ENCODE results near the gene CETP.
A peak's percentile ranks its signal among the peaks of the same experiment; 100 is the strongest.

CETP gene

DNA sequence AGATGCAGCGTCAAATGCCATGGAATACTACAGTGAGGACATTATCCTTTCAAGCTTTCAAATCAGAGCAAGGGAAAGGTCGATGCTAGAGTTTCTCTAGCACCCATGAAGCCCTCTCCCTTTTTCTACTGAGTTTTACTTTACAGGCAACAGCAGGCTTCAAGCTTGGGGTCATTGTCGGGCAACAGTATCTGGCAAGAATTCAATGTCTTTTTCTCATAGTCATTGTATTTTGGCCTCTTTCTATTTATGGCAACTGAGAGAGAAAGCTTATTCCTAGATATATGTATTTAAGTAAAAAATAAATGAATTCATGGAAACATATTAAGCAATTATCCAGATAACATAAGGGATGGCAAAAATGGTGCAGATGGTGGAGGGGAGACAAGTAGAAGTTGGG, 364 bp upstream of the CETP start:
- no peak for DNase-seq (ENCODE audit: extremely low spot score)
- ChIA-PET CTCF (no interaction called here), POLR2A (no interaction called here)
- TF ChIP-seq BHLHE40 (IDR thresholded peaks at IDR 0.05; ENCODE audit: borderline replicate concordance) (no peak), SP1 (IDR thresholded peaks at IDR 0.05) (no peak), FOXA1 (IDR thresholded peaks at IDR 0.05) (no peak), NFRKB (IDR thresholded peaks at IDR 0.05) (no peak), ELF4 (IDR thresholded peaks at IDR 0.05) (no peak), TARDBP (IDR thresholded peaks at IDR 0.05) (no peak)

GRCh38 chr16:56964243-56965148, 2.7 kb downstream of the CETP start:
- CTCF ChIA-PET, result interaction anchor here (0.6 to 2.1 kb wide), 19 partner anchors 8 to 223 kb away, joined by 3 to 15 read pairs (median 4); partner anchors contain the start of gene NLRC5
- peak; percentile 90 for DNase-seq (ENCODE audit: extremely low spot score)
- POLR2A ChIA-PET, result no interaction called here
- TF ChIP-seq TARDBP (IDR thresholded peaks at IDR 0.05), result no peak
- no peak for TF ChIP-seq CTBP1 (IDR thresholded peaks at IDR 0.05; ENCODE audit: borderline replicate concordance)
- TF ChIP-seq SUZ12 (IDR thresholded peaks at IDR 0.05), result no peak
- no peak for TF ChIP-seq NFRKB (IDR thresholded peaks at IDR 0.05)
- no peak for TF ChIP-seq LEF1 (IDR thresholded peaks at IDR 0.05; ENCODE audit: borderline replicate concordance)
- TF ChIP-seq L3MBTL2 (conservative IDR thresholded peaks at IDR 0.05), result no peak
- no peak for TF ChIP-seq FOXK2 (IDR thresholded peaks at IDR 0.05)
- no peak for TF ChIP-seq ZNF384 (IDR thresholded peaks at IDR 0.05)
- no peak for TF ChIP-seq FOXA1 (IDR thresholded peaks at IDR 0.05)
- no peak for TF ChIP-seq SP1 (IDR thresholded peaks at IDR 0.05)
- TF ChIP-seq BHLHE40 (IDR thresholded peaks at IDR 0.05; ENCODE audit: borderline replicate concordance), result no peak
- no peak for TF ChIP-seq ELF4 (IDR thresholded peaks at IDR 0.05)
- TF ChIP-seq FOXM1 (IDR thresholded peaks at IDR 0.05; ENCODE audit: borderline replicate concordance), result no peak
- no peak for TF ChIP-seq PKNOX1 (IDR thresholded peaks at IDR 0.05)
- no peak for TF ChIP-seq HDGF (IDR thresholded peaks at IDR 0.05; ENCODE audit: borderline replicate concordance)
- no peak for TF ChIP-seq ARNT (IDR thresholded peaks at IDR 0.05)

- TF ChIP-seq FOXA1 (IDR thresholded peaks at IDR 0.05) (no peak), ARNT (IDR thresholded peaks at IDR 0.05) (no peak), L3MBTL2 (conservative IDR thresholded peaks at IDR 0.05) (no peak)
- CTCF ChIA-PET, result interaction anchor here (0.6 to 2.1 kb wide), 7 partner anchors 7 to 81 kb away, joined by 3 to 15 read pairs (median 4); no protein-coding TSS in a partner anchor
- POLR2A ChIA-PET, result no interaction called here
- DNase-seq (ENCODE audit: extremely low spot score), result no peak
These were observed 3.7 kb downstream of the CETP start for GRCh38 chr16:56965149-56966092.

- no peak for DNase-seq (ENCODE audit: extremely low spot score)
- ChIA-PET CTCF (interaction anchor here (1.1 to 1.2 kb wide), 2 partner anchors 16 to 80 kb away, joined by 3 to 4 read pairs; no protein-coding TSS in a partner anchor), POLR2A (no interaction called here)
- TF ChIP-seq ZNF384 (IDR thresholded peaks at IDR 0.05), result no peak
- TF ChIP-seq SUZ12 (IDR thresholded peaks at IDR 0.05), result no peak
- no peak for TF ChIP-seq FOXK2 (IDR thresholded peaks at IDR 0.05)
- TF ChIP-seq HDGF (IDR thresholded peaks at IDR 0.05; ENCODE audit: borderline replicate concordance), result no peak
- no peak for TF ChIP-seq BHLHE40 (IDR thresholded peaks at IDR 0.05; ENCODE audit: borderline replicate concordance)
- TF ChIP-seq NFRKB (IDR thresholded peaks at IDR 0.05), result no peak
- no peak for TF ChIP-seq SP1 (IDR thresholded peaks at IDR 0.05)
These were observed 4.3 kb downstream of the CETP start for GRCh38 chr16:56966093-56966475.

DNA sequence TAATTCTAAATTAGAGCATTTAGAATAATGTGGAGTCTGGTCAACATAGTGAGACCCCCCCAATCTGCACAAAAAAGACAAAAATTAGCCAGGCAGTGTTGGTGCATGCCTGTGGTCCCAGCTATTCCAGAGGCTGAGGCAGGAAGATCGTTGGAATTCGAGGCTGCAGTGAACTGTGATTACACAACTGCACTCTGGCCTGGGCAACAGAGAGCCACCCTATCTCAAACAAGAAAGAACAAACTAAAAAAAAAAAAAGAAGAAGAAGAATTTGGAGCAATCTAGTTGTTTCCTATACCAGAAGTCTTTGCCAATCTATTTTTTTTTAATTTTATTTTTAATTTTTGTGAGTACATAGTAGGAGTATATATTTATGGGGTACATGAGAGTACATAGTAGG, 6.0 kb downstream of the CETP start:
- ChIA-PET POLR2A (no interaction called here), CTCF (interaction anchor here (1.4 kb wide), 1 partner anchor 78 kb away, joined by 6 read pairs; no protein-coding TSS in a partner anchor)
- TF ChIP-seq BHLHE40 (IDR thresholded peaks at IDR 0.05; ENCODE audit: borderline replicate concordance), result no peak
- TF ChIP-seq NFRKB (IDR thresholded peaks at IDR 0.05), result no peak
- TF ChIP-seq FOXK2 (IDR thresholded peaks at IDR 0.05), result no peak
- no peak for TF ChIP-seq CTBP1 (IDR thresholded peaks at IDR 0.05; ENCODE audit: borderline replicate concordance)
- no peak for TF ChIP-seq PKNOX1 (IDR thresholded peaks at IDR 0.05)
- TF ChIP-seq SP1 (IDR thresholded peaks at IDR 0.05), result no peak
- no peak for TF ChIP-seq TARDBP (IDR thresholded peaks at IDR 0.05)
- no peak for TF ChIP-seq L3MBTL2 (conservative IDR thresholded peaks at IDR 0.05)
- no peak for TF ChIP-seq ZNF384 (IDR thresholded peaks at IDR 0.05)
- no peak for TF ChIP-seq FOXM1 (IDR thresholded peaks at IDR 0.05; ENCODE audit: borderline replicate concordance)
- TF ChIP-seq SUZ12 (IDR thresholded peaks at IDR 0.05), result no peak
- no peak for TF ChIP-seq LEF1 (IDR thresholded peaks at IDR 0.05; ENCODE audit: borderline replicate concordance)
- TF ChIP-seq FOXA1 (IDR thresholded peaks at IDR 0.05), result no peak
- no peak for TF ChIP-seq ELF4 (IDR thresholded peaks at IDR 0.05)
- TF ChIP-seq ARNT (IDR thresholded peaks at IDR 0.05), result no peak
- TF ChIP-seq HDGF (IDR thresholded peaks at IDR 0.05; ENCODE audit: borderline replicate concordance), result no peak
- DNase-seq (ENCODE audit: extremely low spot score), result no peak

DNA sequence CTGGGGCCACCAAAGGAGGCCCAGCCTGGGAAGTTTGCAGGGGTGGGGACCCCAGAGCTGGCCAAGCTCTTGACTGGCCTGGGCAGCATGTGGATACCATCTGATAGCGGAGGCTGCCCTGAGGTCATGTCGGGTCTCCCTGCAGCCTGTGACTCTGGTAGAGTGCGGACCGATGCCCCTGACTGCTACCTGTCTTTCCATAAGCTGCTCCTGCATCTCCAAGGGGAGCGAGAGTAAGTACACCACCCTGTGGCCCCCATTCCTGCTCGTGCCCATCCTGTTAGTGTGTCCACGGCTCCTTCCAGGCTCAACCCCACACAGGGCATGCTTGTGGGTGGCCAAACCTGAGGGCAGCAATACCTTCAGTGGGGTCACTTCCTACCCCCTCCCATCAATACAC, 8.0 kb downstream of the CETP start:
- DNase-seq (ENCODE audit: extremely low spot score), result no peak
- POLR2A ChIA-PET, result no interaction called here
- TF ChIP-seq SP1 (IDR thresholded peaks at IDR 0.05), result no peak
- no peak for TF ChIP-seq L3MBTL2 (conservative IDR thresholded peaks at IDR 0.05)
- TF ChIP-seq ZNF384 (IDR thresholded peaks at IDR 0.05), result no peak
- TF ChIP-seq ARNT (IDR thresholded peaks at IDR 0.05), result no peak
- no peak for TF ChIP-seq TARDBP (IDR thresholded peaks at IDR 0.05)
- TF ChIP-seq FOXA1 (IDR thresholded peaks at IDR 0.05), result no peak
- TF ChIP-seq NFRKB (IDR thresholded peaks at IDR 0.05), result no peak
- no peak for TF ChIP-seq ELF4 (IDR thresholded peaks at IDR 0.05)
- TF ChIP-seq PKNOX1 (IDR thresholded peaks at IDR 0.05), result no peak
- no peak for TF ChIP-seq BHLHE40 (IDR thresholded peaks at IDR 0.05; ENCODE audit: borderline replicate concordance)
- TF ChIP-seq FOXK2 (IDR thresholded peaks at IDR 0.05), result no peak
- TF ChIP-seq HDGF (IDR thresholded peaks at IDR 0.05; ENCODE audit: borderline replicate concordance), result no peak
- no peak for TF ChIP-seq FOXM1 (IDR thresholded peaks at IDR 0.05; ENCODE audit: borderline replicate concordance)
- TF ChIP-seq CTBP1 (IDR thresholded peaks at IDR 0.05; ENCODE audit: borderline replicate concordance), result no peak
- no peak for TF ChIP-seq LEF1 (IDR thresholded peaks at IDR 0.05; ENCODE audit: borderline replicate concordance)
- no peak for TF ChIP-seq SUZ12 (IDR thresholded peaks at IDR 0.05)
- CTCF ChIA-PET, result no interaction called here

All from HEK293T (cell line).